GM21576 (cell line): ENCODE data around the gene ACSM2B.
"Not testable (repeated sequence)": the region's sequence is repeated elsewhere in the genome, so short reads cannot be mapped to it uniquely, and the experiment has no call there.

Source experiments
- ATAC-seq: cut with Tn5 transposase; IDR thresholded peaks from one replicate; pipeline ENCODE4 v1.9.1; 2021; ENCODE audit warnings: mild to moderate bottlenecking, moderate library complexity; ENCODE audit not compliant: unreplicated experiment

The ACSM2B gene, protein sequence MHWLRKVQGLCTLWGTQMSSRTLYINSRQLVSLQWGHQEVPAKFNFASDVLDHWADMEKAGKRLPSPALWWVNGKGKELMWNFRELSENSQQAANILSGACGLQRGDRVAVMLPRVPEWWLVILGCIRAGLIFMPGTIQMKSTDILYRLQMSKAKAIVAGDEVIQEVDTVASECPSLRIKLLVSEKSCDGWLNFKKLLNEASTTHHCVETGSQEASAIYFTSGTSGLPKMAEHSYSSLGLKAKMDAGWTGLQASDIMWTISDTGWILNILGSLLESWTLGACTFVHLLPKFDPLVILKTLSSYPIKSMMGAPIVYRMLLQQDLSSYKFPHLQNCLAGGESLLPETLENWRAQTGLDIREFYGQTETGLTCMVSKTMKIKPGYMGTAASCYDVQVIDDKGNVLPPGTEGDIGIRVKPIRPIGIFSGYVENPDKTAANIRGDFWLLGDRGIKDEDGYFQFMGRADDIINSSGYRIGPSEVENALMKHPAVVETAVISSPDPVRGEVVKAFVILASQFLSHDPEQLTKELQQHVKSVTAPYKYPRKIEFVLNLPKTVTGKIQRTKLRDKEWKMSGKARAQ

DNA sequence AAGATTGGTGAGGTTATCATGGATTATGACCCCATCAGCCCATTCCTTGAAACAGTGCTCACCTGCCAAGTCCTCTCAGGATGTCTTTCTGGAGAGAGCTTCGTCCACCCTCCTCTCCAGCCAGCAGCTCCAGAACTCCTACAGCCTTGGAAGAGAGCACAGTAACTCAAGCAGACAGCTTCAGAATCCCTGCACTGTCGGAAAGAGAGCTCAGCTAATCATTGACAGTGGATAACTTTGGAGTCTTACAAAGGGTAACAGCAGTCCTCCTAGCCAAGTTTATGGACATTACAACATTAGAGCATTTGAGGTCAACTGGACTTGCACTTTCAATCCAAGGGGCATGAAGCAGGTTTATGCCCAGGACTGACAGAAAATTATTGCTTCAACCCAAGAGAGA is at the start of gene ACSM2B:
ACSM2B (minus strand) TSS at position 223 of the 400 bp plus-strand sequence. CDS start 11,522 bp downstream, outside the sequence.
- not testable (repeated sequence) for ATAC-seq

DNA sequence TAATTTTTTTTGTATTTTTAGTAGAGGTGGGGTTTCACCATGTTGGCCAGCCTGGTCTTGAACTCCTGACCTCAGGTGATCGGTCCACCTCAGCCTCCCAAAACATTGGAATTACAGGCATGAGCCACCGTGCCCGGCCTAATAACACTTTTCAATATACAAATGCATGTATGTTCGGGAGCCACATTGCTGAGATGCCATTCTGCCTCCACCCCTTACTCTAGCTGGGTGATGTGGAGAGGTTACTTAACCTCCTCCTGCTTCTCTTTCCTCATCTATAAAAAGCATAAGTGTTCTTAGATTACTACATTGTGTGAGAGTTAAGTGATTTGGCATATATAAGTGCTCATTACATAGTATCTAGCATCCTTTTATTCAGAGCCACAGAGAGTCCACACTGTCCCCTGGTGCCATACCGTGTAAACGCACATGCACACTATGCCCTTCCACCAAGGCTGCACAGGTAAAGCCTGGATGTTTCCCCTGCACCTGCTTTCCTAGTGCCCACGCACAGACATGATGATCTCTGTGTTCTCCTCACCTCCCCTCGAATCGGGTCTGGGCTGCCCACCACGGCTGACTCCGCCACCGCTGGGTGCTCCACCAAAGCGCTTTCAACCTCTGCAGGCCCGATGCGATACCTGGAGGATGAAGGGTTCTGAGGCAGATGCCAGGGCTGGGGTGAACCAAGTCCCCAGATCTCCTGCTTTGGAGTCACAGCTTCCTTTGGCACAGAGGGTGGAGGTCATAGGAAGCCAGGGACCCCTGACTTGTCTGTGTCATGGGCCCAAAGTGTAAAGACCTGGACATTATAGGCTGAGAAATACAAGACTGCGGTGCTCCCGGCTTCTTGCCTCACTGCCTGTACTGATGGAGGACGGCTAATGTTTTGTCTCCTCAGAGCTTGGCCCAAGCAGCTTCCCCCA is 49.0 kb upstream of the ACSM2B start:
- no peak for ATAC-seq

DNA sequence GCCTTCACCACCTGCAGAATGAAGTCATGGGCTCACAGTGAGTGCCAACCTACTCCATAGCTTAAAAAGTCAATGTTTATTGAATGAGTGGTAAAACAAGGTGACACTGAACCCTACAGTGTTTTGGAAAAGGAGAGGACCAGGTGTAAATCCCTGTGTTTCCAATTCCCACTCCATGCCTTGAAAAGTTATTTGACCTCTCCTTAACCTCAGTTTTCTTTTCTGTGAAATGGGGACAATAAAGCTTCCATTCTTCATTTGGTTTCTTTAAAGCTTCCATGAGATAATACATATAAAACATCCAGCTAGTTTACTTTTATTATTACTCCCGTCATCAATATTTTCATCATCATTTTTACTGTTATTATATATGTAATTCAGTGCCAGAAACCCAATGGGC is 48.0 kb upstream of the ACSM2B start:
- ATAC-seq: no peak

DNA sequence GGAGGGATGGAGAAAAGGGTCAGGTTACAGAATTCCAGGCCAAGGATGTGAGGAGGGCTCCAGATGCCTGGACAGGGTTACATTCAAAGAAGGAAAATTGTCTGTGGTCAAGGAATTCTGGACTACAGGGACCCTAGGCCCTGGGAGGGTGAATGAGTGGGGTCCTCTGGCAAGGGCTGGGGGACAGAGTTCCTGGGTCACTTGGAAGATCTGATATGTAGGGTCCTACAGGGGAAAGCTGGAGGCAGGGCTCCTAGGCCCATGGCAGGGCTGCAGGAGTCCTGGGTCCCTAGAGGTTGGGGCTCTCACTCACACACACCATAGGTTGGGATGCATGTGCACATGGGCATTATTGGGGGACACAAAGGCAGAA is 46.3 kb upstream of the ACSM2B start:
- no peak for ATAC-seq

DNA sequence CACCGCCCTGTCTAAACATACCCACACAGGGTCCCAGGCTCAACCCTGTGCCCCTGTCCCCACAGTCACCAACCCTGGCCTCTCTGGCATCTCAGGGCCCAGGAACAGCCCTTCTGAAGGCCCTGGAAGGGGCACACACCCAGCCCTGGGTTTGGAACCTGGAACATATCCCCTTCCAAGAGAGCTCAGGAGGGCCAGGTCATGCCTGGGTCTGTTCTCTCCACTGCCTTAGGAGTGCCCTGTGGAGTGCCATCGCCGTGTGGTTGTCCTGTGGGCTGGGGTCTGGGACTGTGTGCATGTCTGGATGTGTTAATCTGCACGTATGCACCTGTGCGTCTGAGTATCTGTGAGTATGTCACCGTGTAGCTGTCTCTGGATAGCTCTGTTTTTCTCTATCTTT is 45.2 kb upstream of the ACSM2B start:
- no peak for ATAC-seq

DNA sequence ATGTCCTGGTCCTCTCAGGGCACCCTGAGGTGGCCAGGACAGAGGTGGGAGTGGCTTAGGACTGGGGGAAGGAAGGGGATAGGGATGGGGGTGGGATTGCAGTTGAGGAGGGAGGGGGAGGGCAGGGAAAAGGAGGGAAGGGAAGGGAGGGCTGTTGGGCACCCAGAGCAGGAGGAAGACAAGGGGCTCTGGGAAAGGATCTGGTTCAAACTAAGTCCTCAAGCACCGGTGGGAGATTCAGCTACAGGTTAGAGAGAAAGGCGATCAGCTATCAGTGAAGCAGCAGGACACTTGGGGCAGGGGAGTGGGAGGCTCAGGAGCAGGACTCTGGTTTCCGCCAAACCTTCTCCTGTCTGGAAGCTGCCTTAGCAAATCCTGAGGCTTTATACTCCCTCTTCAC is 44.6 kb upstream of the ACSM2B start:
- ATAC-seq: no peak

DNA sequence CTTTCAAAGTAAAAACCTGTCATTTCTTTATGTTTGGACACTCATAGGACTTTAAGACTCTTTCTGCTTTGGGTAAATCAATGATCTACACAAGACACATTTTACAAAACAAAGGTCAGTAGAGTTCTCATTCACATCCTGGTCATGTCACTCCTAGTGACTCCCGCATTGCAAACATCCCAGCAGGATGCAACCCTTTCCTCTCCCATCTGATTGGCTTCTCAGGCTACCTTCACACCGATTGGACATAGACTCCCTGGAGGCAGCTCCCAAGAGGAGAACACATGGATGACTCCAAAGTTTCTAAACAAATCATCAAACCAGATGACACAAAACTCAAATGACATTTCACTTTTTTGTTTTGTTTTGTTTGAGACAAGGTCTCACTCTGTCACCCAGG is 43.8 kb upstream of the ACSM2B start:
- ATAC-seq: no peak

DNA sequence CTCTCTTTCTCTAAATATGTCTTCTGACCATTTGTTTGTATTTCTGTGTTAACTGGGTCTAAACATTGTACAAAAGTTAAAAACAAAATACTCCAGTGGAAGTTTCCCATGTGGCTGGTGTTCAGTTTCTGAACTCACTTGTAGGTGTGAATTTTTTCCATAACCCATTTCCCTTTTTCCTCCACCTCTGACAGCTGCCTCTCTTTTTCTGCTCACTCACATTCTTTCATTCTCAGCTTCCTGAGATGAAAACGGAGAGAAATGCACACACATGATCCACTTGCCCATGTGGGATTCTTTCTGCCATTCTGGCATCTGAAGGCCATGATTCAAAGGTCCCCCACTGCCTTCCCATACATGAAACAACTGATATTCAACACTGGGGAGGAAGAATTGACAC is 41.1 kb upstream of the ACSM2B start:
- ATAC-seq: no peak

DNA sequence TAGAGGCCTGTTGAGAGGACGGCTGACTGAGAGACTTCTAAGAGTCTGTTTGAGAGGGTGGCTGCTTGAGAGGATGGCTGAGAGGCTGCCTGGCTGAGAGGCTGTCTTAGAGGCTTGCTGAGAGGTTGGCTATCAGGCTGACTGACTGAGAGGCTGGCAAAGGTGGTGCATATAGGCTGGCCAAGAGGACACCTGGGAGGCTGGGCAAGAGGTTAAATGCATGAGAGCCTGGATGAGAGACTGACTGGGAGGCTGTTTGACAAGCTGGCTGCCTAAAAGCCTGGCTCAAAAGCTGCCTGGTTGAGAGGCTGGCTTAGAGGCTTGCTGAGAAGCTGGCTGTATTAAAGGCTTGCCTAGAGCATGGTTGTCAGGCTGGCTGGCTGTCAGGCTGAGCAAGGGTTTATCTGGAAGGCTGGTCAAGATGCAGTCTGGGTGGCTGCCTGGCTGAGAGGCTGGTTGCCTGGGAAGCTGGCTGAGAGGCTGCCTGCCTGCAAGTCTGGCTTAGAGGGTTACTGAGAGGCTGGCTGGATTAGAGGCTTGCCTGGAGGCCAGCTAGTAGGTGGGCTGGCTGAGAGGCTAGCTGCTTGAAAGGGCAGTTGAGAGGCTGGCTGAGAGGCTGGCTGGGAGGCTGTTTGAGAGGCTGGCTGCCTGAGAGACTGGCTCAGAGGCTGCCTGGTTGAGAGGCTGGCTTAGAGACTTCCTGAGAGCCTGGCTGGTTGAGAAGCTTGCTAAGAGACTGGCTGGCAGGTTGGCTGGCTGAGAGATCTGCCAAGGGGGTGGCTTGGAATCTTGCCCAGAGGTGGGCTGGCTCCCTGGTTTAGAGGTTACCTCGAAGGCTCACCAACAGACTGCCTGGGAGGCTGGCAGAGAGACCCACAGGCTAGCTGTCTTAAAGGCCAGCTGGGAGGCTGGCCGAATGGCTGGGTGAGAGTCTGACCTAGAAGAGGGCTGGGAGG is 38.3 kb upstream of the ACSM2B start:
- no peak for ATAC-seq

DNA sequence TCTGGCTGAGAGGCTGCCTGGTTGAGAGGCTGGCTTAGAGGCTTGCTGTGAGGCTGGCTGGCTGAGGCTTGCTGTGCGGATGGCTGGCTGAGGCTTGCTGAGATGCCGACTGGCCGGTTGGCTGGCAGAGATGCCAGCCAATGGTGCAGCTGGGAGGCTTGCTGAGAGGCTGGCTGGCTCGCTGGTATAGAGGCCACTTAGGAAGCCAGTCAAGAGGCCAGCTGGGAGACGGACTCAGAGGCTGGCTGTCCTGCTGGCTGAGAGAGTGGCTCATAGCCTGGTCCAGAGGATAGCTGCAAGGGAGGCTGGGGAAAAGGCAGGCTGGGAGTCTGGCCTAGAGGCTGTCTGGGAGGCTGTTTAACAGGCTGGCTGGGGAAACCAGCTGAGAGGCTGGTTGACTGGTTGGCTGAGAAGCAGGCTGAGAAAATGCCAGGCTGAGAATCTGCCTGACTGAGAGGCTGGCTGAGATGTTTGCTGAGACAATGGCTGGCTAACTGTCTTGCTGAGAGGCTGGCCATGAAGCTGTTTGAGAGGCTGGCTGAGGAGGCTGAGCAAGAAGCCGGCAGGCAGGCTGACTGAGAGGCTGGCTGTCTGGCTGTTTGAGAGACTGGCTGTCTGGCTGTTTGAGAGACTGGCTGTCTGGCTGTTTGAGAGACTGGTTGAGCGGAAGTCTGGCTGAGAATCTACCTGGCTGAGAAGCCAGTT is 37.5 kb upstream of the ACSM2B start:
- no peak for ATAC-seq

DNA sequence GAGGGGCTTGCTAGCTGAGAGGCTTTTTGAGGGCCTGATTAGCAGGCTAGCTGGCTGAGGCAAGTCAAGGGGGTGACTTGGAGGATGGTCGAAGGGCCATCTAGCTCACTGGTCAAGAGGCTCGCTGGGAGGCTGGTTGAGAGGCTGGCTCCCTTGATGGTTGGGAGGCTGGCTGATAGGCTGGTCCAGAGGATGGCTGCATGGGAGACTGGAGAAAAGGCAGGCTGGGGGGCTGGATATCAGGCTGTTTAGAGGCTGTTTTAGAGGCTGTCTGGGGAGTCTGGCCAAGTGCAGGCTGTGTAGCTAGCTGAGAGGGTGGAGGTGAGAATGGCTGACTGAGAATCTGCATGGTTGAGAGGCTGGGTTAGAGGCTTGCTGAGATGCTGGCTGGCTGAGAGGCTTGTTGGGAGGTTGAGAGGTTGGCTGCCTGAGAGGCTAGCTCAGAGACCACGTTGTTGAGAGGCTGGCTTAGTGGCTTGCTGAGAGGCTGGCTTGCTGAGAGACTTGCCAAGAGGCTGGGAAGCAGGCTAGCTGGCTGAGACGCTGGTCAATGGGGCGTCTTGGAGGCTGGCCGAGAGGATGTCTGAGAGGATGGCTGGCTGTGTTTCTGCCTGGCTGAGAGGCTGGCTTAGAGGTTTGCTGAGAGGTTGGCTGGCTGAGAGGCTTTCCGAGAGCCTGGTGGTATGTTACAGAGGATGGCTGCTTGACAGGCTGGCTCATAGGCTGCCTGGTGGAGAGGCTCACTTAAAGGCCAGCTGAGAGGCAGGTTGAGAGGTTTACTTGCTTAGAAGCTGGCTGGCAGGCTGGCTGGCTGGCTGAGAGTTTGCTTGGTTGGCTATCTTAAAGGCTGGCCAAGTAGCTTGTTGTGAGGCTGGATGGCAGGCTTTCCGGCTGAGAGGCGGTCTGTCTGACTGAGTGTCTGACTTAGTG is 36.6 kb upstream of the ACSM2B start:
- no peak for ATAC-seq

DNA sequence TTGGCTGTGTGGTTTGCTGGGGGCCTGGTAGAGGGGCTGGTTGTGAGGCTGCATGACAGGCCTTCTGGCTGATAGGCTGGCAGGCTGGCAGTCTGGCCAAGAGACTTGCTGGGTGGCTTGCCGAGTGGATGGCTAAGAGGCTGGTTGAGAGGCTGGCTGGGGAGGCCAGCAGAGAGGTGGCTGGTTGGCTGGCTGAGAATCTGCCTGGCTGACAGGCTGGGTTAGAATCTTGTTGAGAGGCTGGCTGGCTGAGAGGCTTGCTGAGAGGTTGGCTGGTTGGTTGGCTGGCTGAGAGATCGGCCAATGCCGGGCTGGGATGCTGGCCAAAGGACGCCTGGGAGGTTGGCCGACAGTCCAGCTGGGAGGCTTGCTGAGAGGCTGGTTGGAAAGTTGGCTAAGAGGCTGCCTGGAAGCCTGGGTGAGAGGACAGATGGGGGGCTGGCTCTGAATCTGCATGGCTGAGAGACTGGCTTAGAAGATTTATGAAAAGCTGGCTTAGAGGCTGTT is 35.9 kb upstream of the ACSM2B start:
- no peak for ATAC-seq

DNA sequence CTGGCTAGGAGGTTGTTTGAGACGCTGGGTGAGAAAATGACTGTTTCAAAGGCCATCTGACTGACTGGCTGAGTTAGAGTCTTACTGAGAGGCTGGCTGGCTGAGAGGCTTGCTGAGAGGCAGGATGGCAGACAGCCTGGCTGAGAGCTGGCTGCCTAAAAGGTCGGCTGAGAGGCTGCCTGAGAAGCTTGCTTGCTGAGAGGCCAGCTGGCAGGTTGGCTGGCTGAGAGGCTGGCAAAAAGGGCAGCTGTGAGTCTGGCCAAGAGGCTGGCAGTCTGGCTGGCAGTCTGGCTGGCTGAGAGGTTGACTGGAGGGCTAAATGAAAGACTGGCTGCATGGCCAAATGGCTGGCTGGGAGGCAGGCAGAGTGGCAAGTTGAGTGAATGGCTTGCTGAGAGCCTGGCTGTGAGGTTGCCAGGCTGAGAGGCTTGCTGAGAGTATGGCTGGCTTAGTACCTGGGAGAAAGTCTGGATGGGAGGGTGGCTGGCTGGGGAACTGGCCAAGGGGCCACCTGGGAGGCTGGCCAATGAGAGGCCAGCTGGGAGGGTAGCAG is 35.3 kb upstream of the ACSM2B start:
- no peak for ATAC-seq

DNA sequence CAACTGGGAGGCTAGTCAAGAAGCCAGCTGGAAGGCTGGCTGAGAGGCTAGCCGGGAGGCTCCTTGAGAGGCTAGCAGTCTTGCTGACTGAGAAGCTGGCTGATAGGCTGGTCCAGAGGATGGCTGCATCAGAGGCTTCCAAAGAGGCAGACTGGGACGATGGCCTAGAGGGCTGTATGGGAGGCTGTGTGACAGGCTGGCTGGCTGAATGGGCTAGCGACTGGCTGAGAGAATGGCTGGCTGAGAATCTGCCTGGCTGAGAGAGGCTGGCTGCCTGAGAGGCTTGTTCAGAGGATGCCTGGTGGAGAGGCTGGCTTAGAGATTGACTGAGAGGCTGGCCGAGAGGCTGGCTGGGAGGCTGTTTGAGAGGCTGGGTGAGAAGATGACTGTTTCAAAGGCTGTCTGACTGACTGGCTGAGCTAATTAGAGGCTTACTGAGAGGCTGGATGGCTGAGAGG is 34.8 kb upstream of the ACSM2B start:
- ATAC-seq: no peak

DNA sequence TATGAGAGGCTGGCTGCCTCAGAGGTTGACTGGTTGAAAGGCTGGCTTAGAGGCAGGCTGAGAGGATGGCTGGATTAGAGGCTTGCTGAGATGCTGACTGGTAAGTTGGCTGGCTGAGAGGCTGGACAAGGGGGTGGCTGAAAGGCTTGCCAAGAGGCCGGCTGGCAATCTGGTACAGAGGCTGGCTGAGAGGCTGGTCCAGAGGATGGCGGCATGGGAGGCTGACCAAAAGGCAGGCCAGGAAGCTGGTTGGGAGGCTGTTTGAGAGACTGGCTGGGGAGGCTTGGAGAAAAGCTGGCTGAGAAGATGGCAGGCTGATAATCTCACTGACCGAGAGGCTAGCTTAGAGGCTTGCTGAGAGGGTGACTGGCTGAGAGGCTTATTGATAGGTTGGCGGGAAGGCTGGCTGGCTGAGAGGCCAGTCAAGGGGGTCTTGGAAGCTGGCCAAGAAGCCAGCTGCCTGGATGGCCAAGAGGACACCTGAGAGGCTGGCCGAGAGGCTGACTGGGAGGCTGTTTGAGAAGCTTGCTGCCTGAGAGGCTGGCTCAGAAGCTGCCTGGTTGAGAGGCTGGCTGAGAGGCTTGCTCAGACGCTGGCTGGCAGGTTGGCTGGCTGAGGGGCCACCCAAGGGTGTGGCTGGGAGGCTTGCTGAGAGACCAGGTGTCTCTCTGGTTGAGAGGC is 34.2 kb upstream of the ACSM2B start:
- ATAC-seq: no peak

DNA sequence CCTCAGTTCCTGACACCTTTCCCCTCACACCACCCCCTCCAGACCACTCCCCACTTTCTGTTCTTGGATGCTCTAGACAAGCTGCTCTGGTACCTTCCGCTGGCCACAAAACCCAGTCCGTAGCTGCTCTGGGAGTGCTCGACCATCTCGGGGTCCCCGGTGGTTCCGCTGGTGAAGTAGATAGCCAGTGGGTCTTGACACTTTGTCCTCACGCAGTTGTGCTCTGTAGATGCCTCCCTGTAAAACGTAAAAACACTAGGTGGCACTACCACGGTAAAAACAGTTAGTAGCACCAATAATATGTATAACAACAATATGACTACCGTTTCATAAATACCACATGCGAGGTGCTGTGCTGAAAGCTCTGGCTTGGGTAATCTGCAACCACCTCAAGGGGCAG is 26.0 kb upstream of the ACSM2B start:
- ATAC-seq: not testable (repeated sequence)

DNA sequence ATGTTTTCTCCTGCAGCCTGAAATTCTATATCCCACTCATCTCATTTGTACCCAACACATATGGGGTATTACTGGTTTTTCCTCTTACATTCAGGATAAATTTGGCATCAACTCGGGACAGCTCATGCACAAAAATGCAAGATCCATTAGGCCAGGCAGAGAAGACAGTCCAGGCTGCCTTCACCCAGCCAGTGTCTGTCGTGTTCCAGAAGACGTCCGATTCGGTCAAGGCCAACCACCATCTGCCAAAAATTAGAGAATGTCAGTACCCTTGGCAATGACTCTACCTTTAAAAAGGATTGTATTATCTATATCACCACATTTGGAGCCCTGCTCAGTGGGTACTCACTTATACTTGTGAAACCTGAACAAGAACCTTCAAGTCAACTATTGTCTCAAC is 23.3 kb upstream of the ACSM2B start:
- not testable (repeated sequence) for ATAC-seq
